Measurements from ENCODE around the gene KIAA1549.
"Not testable (repeated sequence)": the region's sequence is repeated elsewhere in the genome, so short reads cannot be mapped to it uniquely, and the experiment has no call there.

Gene KIAA1549

DNA sequence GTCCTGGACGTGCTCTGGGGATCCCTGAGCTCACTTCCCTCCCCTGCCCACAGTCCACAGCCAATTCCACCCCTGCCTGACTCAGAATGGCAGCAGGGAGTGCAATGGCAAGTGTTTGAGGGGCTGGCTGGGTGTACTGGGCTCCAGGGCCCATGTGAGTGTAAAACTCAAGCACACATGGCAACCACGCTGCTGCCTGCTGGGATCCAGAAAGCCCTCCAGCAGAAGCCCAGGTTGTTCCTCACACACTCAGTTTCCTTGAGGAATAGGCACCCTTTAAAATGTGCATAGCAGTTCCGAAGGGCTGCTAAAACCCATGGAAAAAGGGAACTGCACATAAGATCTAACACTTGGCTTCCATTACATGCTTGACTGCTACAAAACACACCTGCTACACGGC is 171.8 kb downstream of the KIAA1549 start:
- DNase-seq (ENCODE audit: low spot score), result no peak

DNA sequence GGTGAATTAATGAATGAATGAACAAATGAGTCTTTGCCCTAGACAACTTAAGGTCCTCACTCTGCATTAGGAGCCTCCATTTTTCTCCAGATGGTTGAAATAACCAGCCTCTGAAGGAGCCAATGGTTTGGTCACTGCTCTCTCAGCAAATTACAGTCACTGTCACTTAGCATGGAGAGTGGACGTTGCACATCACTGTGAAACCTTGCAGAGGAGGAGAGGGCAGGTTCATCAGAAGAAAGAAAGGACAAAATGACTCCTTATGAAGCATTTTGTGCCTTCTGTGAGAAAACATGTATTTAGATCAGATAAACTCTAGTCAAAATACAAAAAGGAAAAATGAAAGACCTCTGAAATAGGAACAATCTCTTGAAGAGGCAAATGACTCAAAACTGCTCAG is 176.6 kb downstream of the KIAA1549 start:
- DNase-seq (ENCODE audit: low spot score), result no peak

DNA sequence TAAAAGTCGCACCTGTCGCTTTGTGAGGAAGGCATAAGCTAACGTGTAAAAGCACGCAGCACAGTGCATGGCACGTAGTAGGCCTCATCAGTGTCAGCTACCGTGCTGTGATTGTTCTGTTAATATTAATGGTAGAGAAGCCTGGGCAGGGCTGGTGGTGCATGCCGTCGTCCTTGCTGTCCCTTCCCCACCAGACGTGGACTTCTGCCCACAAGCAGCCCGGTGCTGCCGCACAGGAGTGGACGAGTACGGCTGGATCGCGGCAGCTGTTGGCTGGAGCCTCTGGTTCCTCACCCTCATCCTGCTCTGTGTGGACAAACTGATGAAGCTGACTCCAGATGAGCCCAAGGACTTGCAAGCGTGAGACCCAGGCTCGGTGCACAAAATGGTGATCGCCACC is 178.5 kb downstream of the KIAA1549 start:
- no peak for DNase-seq (ENCODE audit: low spot score)

DNA sequence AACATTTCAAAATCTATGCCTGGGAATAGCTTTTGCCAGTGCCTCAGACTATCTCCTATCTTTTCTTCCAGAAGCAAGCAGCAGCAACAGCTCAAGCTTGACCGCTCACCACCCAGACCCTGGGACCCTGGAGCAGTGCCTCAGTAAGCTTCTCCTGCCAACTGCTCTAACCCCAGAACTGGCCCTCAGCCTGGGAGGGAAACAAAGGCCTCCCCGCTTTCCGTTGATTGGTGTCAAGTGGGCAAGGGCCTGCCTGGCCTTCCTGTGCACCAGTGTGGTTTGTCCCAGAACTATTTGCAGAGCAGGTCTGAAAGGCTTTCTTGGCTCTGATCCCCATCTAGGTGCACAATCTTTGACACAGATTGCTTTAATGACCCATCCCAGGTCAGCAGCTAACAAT is 179.9 kb downstream of the KIAA1549 start:
- peak; percentile 25 for DNase-seq (ENCODE audit: low spot score)

DNA sequence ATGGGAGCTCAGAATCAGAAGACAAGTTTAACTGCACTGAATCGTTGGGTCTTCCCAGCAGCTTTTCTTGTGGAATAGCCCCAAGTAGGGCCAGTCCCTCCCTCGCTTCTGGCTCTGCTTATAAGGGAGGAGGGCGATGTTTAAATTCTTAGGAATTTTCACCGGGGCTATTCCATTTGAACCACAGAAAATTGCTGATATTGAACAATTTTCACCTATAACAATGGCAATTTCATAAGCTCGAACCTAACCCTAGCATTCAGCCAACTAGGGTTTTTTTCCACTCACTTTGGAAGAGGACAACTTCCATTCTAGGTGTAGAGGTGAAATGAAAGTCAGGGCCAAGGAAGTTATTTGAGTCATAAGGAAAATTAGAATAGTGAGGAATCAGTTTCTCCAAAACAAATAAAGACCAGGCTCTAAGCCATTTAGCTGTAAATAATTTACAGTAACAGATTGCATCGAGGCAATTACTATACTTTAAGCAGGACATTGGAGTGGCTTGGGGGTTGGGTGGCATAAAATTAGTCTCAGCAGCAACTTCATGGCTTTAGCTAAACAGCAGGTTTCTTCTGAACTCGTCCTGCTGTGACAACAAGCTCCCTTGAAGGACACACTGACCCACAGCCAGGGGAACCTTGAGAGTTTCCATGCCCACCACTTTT is 181.7 kb downstream of the KIAA1549 start:
- no peak for DNase-seq (ENCODE audit: low spot score)

DNA sequence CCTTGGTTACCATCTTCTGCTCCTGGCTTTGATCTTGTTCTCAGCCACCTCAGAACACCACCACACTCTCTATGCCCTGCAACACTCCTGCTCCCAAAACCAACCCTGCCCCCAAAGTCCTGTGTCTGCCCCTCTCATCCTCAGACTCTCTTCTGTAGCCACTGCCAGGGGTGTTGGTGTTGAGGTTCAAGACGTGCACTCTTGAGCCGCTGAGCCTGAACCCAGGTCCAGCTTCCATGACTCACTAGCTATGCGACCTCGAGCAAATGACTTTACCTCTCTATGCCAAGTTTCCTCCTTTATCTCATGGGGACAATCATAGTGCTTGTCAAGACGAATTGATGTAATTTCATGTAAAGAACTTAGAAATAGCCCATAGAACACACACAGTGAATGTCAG is 182.4 kb downstream of the KIAA1549 start:
- DNase-seq (ENCODE audit: low spot score), result no peak

DNA sequence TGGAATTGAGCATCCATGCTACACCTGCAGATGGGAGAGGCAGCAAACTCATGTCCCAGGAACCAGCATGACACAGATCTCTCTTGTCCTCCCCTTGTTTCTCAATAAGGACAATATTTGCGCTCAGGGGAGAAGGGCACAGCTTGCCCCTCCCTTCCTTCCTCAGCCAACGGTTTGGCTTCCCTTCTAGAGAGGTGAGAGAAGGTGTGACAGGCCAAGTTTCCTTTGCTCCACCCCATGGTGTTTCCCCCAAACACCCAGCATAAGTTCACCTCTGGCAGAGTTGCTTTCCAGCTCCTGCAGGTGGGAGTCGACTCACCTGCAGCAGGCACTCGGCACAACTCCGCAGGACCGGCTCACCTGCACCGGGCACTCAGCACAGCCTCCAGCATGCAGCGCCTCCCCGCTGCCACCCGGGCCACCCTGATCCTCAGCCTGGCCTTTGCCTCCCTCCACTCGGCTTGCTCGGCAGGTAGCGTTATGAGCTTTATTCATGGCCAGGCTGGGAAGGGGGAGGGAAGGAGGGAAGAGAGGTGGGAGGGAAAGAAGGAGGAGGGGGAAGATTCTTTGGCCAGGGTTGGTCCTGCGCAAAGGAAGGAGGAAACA is 183.4 kb downstream of the KIAA1549 start, which contains the start of the genes ATP6V0A4 and TMEM213:
Gene ATP6V0A4 (minus strand): TSS at position 482 of the 606 bp plus-strand sequence. CDS start 26,949 bp downstream, outside the sequence.
Gene TMEM213 (plus strand): TSS at position 280 of the 606 bp plus-strand sequence. CDS start 111 bp downstream, at position 391.
- no peak for DNase-seq (ENCODE audit: low spot score)

DNA sequence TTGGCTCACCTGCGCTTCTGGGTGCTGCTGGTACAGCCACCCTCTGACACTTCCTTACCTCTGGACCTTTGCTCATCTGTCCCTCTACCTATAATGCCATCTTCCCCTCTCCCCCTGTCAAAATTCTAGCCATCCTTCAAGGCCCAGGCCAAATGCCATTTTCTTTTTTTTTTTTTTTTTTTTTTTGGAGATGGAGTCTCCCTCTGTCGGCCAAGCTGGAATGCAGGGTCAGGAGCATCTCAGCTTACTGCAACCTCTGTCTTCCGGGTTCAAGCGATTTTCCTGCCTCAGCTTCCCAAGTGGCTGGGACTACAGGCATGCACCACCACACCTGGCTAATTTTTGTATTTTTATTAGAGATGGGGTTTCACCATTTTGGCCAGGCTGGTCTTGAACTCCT is 184.1 kb downstream of the KIAA1549 start:
- DNase-seq (ENCODE audit: low spot score), result not testable (repeated sequence)

DNA sequence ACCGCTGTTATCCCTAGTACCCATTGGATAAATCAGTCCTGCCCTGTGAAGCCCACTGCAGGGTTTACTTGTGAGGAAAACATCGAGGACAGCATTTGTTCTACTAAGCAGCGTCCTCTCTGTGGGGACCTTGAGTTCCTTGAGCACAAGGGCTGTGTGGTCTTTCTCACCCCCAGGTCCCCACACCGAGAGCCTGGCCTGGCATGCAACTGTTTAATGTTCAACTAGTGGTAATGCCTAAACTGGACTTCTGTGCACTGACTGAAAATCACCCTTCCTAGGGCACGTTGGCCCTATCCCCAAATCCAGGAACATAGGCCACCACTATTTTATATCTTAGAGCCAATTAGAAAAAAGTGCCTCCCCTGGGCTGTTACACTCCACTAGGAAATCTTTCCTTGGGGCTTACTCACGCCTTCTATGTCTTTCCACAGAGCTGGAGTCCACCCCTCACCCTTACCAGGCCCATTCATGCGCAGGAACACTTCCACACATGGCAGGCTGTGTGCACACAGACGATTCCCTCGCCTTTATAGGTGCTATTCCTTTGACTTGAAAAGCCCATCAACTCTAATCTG is 185.1 kb downstream of the KIAA1549 start:
- DNase-seq (ENCODE audit: low spot score), result no peak

DNA sequence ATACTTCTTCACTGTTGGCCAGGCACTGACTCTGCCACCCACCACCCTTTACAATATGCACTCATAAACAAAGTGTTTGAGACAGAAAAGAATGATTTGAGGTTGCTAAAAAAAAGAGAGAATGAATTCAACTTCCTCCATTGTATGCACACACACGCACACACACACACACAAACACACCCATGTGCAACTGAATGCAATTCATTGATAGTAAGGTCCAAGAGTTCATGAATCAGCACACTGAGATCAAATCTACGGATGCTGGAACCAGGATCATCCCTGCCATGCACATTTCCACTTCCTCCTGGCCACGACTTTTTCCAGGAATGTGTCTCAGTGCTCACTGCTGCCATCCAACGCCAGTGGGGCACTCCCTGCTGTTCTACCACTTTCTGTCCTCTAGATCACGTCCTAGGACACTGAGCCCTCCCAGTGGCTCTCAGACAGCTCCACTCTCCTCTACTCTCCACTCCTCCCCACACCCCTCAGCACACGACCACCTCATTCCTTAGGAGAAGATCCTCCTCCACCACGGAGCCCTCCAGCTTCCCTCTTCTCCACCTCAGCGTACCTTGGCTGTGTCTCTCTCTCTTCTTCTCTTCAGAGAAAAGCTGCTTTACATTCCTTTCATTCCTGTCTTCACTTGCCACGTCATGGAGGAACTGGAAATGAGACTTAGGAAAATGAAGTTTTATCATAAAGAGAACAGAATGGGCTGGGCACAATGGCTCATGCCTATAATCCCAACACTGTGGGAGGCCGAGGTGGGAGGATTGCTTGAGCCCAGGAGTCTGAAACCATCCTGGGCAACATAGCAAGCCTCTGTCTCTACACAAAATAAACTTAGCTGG is 195.4 kb downstream of the KIAA1549 start:
- DNase-seq (ENCODE audit: low spot score), result no peak

DNA sequence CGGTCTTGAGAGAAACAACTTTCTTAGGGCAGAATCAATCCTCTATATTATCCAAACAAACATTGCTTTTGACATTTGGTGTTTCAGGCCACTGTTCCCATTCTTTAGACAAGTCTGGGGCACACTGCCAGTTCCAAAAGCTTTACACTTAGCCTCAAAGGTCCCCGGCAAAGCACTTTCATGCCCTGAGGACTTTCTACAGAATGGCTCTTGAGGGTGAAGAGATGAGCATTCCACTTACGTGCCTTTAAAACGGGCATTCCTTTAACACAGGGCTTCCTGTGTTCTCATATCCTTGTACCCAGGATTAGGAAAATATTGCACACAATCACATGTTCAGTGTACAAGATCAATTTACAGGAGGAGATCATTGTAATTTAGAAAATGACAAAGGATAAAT is 196.5 kb downstream of the KIAA1549 start:
- no peak for DNase-seq (ENCODE audit: low spot score)

Measured in Ammon's horn (tissue), 1 donor.